Stimulated activated CD8-positive, alpha-beta memory T cell treated with anti-CD3 and anti-CD28 coated beads, Interleukin-15, amount 100 ng/mL, for 1 hour (primary cell): ENCODE measurements around the gene CYB5D1.
A peak's percentile ranks its signal among the peaks of the same experiment; 100 is the strongest.

Experiments used
- DNase-seq: peaks from one replicate; pipeline ENCODE4 v3.0.0-alpha.2; 2020; ENCODE audit warnings: low read depth

The CYB5D1 gene

GRCh38 chr17:7844292-7845154, 13.3 kb upstream of the CYB5D1 start:
- peak; percentile 55 for DNase-seq

- no peak for DNase-seq
These were observed 12.3 kb upstream of the CYB5D1 start for GRCh38 chr17:7845359-7846062.

- DNase-seq: no peak
These were observed 11.6 kb upstream of the CYB5D1 start for GRCh38 chr17:7846063-7846735.

GRCh38 chr17:7846765-7847661, 10.8 kb upstream of the CYB5D1 start:
- no peak for DNase-seq

- DNase-seq: no peak
These were observed 9.6 kb upstream of the CYB5D1 start for GRCh38 chr17:7848131-7848579.

GRCh38 chr17:7848739-7849129, 9.1 kb upstream of the CYB5D1 start:
- DNase-seq: no peak

GRCh38 chr17:7849130-7849750, 8.6 kb upstream of the CYB5D1 start:
- no peak for DNase-seq

- DNase-seq: no peak
These were observed 7.9 kb upstream of the CYB5D1 start for GRCh38 chr17:7849751-7850504.

- no peak for DNase-seq
These were observed 6.9 kb upstream of the CYB5D1 start for GRCh38 chr17:7850701-7851437.

GRCh38 chr17:7851438-7852261, 6.2 kb upstream of the CYB5D1 start:
- DNase-seq: peak; percentile 85

- DNase-seq: no peak
These were observed 5.5 kb upstream of the CYB5D1 start for GRCh38 chr17:7852262-7852670.

GRCh38 chr17:7852919-7853690, 4.7 kb upstream of the CYB5D1 start:
- DNase-seq: no peak

- no peak for DNase-seq
These were observed 4.1 kb upstream of the CYB5D1 start for GRCh38 chr17:7853691-7854038.

GRCh38 chr17:7854078-7854777, 3.6 kb upstream of the CYB5D1 start:
- DNase-seq: no peak

- no peak for DNase-seq
These were observed 2.7 kb upstream of the CYB5D1 start, which contains the start of gene TMEM88 for GRCh38 chr17:7854851-7855659. Gene TMEM88, plus strand, starts transcription at chr17:7855066. Its CDS starts 9 bp downstream, at chr17:7855075.

GRCh38 chr17:7855660-7856010, 2.2 kb upstream of the CYB5D1 start:
- DNase-seq: no peak
